Measurements from ENCODE around the gene ARR3.
"Not testable (repeated sequence)": the region's sequence is repeated elsewhere in the genome, so short reads cannot be mapped to it uniquely, and the experiment has no call there.

The ARR3 gene

GRCh38 chrX:70268034-70268433 is at the start of gene ARR3:
ARR3 (plus strand) TSS chrX:70268334; CDS start chrX:70269386, 1,052 bp downstream.
- no peak for DNase-seq (ENCODE audit: low read depth in 2 of 3, low spot score in 2 of 3)

GRCh38 chrX:70219938-70220764 is 48.0 kb upstream of the ARR3 start:
- no peak for DNase-seq (ENCODE audit: low read depth in 2 of 3, low spot score in 2 of 3)

GRCh38 chrX:70226048-70226447 is 42.1 kb upstream of the ARR3 start:
- no peak for DNase-seq (ENCODE audit: low read depth in 2 of 3, low spot score in 2 of 3)

GRCh38 chrX:70226687-70227086 is 41.4 kb upstream of the ARR3 start:
- no peak for DNase-seq (ENCODE audit: low read depth in 2 of 3, low spot score in 2 of 3)

- no peak for DNase-seq (ENCODE audit: low read depth in 2 of 3, low spot score in 2 of 3)
These were observed 36.5 kb upstream of the ARR3 start for GRCh38 chrX:70231666-70232065.

- DNase-seq (ENCODE audit: low read depth in 2 of 3, low spot score in 2 of 3), result no peak
These were observed 33.8 kb upstream of the ARR3 start, which contains the start of gene AWAT1 for GRCh38 chrX:70234355-70234754. AWAT1 (plus strand) TSS chrX:70234655; CDS start chrX:70234696, 41 bp downstream.

GRCh38 chrX:70240751-70241150 is 27.4 kb upstream of the ARR3 start:
- no peak for DNase-seq (ENCODE audit: low read depth in 2 of 3, low spot score in 2 of 3)

- no peak for DNase-seq (ENCODE audit: low read depth in 2 of 3, low spot score in 2 of 3)
These were observed 26.6 kb upstream of the ARR3 start for GRCh38 chrX:70241501-70241900.

GRCh38 chrX:70243601-70244000 is 24.5 kb upstream of the ARR3 start:
- not testable (repeated sequence) for DNase-seq (ENCODE audit: low read depth in 2 of 3, low spot score in 2 of 3)

- DNase-seq (ENCODE audit: low read depth in 2 of 3, low spot score in 2 of 3), result no peak
These were observed 23.3 kb upstream of the ARR3 start for GRCh38 chrX:70244881-70245280.

GRCh38 chrX:70247252-70247651 is 20.9 kb upstream of the ARR3 start:
- no peak for DNase-seq (ENCODE audit: low read depth in 2 of 3, low spot score in 2 of 3)

- DNase-seq (ENCODE audit: low read depth in 2 of 3, low spot score in 2 of 3), result no peak
These were observed 15.6 kb upstream of the ARR3 start for GRCh38 chrX:70252491-70252890.

GRCh38 chrX:70253377-70254062 is 14.6 kb upstream of the ARR3 start:
- DNase-seq (ENCODE audit: low read depth in 2 of 3, low spot score in 2 of 3), result no peak

- no peak for DNase-seq (ENCODE audit: low read depth in 2 of 3, low spot score in 2 of 3)
These were observed 14.1 kb upstream of the ARR3 start for GRCh38 chrX:70254063-70254400.

- DNase-seq (ENCODE audit: low read depth in 2 of 3, low spot score in 2 of 3), result no peak
These were observed 13.2 kb upstream of the ARR3 start for GRCh38 chrX:70254909-70255308.

- DNase-seq (ENCODE audit: low read depth in 2 of 3, low spot score in 2 of 3), result no peak
These were observed 12.7 kb upstream of the ARR3 start for GRCh38 chrX:70255452-70255851.

GRCh38 chrX:70257423-70258288 is 10.5 kb upstream of the ARR3 start:
- DNase-seq (ENCODE audit: low read depth in 2 of 3, low spot score in 2 of 3), result no peak

GRCh38 chrX:70260104-70260503 is 8.0 kb upstream of the ARR3 start, which contains the start of gene P2RY4:
P2RY4 (minus strand) TSS chrX:70260204; CDS start chrX:70259624, 580 bp downstream.
- DNase-seq (ENCODE audit: low read depth in 2 of 3, low spot score in 2 of 3), result no peak

- DNase-seq (ENCODE audit: low read depth in 2 of 3, low spot score in 2 of 3), result peak in 1 of 3 experiments; percentile 11
These were observed 5.1 kb upstream of the ARR3 start for GRCh38 chrX:70262952-70263567.

GRCh38 chrX:70264784-70265183 is 3.4 kb upstream of the ARR3 start:
- DNase-seq (ENCODE audit: low read depth in 2 of 3, low spot score in 2 of 3), result no peak

GRCh38 chrX:70274029-70274428 is 5.9 kb downstream of the ARR3 start:
- not testable (repeated sequence) for DNase-seq (ENCODE audit: low read depth in 2 of 3, low spot score in 2 of 3)

Measured in activated CD8-positive, alpha-beta memory T cell treated with anti-CD3 and anti-CD28 coated beads for 48 hours (primary cell).